Activated T-cell treated with anti-CD3 and anti-CD28 coated beads for 48 hours (primary cell): ENCODE results near the gene AHDC1.
"Not testable (repeated sequence)": the region's sequence is repeated elsewhere in the genome, so short reads cannot be mapped to it uniquely, and the experiment has no call there.

Source experiments
- DNase-seq: peaks from one replicate; pipeline ENCODE4 v3.0.0-alpha.2; 2020; ENCODE audit warnings: low read depth

Gene AHDC1

DNA sequence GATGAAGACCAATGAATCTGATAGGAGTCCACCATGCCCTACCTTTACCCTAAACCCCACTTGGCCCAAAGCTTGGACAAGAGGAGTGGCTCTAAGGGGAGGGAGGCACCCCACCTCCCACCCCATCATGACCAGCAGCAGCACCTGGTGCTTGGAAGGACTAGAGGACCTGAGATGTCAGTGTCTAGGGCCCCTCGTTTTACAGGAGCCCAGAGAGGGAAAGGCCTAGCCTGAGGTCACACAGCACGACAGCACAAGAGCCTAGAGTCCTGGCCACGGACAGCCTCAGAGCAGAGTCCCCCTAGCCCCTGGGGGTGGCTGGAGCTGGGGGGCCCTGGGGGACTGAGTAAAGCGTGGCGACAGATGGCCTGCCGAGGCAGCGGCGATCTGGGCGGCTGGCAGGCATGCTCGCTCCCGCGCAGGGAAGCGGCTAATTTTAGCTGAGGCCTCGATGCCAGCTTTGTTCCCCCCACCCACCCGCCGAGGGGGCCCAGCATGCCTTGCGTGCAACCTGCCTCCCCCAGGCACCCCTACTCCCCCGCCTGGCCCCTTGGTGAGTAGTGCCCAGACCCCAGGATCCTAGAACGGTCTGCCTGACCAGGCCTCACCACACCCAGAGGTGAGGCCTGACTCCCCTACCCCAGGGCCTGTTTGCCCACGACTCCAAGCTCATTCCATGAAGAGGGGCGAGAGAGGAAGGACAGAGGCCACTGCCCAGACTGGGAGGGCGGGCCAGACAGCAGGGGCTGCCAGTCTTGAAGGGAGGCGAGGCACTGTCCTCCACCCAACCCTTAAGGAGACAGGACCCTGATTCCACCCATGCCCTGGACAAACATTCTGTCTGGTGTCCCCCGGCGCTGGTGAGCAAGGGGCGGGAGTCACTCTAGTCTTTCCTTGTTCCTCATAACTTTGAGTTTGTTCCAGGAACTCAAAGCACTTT, 39.0 kb downstream of the AHDC1 start:
- no peak for DNase-seq

DNA sequence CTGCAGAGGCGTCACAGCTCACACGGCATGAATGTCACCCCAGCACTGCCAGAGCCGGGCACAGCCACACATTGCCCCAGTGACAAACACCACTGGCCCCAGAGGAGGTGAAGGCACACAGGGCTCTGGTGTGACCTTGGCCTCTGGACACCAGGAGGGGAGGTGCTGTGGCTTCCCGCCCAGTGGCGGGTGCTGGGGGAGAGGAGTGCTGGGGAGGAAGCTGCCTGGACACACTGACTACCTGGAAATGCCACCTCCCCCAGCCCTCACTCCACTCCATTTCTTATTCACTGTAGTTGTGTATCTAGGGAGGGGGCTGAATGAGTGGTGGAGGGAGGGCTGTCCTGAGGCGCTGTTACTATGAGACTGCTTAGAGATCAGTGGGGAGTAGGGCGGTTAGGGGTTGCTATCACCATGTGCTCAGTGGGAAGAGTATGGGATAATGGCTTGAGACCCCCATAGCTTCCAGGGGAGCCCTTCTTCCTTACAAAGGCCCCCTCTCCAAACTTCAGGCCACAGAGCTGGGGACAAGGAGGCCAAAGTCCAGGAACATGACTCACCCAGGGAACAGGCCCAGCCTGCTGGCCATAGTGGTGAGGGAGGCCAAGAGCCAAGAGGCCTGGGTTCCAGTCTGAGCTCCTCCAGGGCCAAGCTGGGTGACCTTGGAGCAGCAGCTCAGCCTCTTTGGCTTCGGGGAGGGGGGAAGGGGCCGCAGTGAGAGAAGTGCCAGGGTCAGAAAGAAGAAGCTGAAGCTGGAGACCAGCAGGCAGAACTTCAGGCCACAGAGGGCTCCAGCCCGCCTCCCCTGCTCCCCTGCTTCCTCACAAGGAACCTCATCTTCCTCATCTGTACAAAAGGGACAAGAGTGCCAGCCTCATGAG, 40.1 kb downstream of the AHDC1 start:
- DNase-seq: no peak

DNA sequence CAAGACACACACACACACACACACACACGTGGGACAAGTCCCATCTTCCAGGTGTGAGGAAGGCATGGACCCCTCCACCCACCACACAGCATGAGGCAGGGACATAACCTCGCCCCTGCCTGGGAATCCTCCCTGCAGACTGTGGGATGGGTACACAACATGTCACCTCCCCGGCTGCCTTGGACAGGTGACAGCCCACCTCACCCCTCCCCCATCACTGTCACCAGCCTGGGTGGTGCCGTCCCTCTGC, 40.7 kb downstream of the AHDC1 start:
- no peak for DNase-seq

DNA sequence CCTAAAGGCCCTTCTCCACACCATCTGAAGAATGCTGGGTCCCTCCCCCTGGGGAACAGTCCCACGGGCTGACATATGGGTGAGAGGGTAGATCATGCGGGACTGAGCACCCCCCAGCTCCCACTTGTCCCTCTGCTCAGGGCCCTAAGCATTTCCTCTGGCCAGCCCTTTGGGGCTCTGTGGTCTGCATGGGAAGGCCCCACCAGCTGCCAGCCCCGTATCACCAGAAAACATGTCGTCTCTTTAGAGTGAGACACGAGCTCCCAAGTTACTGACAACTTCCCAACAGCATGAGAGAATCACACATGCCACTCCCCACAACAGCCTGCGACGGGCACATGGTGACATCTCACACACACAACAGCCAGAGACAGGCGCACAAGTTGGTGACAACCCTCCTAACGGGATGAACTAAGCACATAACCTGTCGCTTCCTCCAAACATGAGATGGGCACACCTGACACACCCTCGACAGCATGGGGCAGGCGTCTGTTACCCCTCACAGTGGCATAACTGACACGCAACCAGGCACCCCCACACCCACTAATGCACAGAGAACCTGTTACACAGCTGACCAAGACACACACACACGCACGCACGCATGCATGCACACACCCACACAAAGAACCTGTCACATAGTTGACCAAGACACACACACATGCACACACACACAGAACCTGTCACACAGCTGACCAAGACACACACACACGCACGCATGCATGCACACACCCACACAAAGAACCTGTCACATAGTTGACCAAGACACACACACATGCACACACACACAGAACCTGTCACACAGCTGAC, 41.2 kb downstream of the AHDC1 start:
- DNase-seq: no peak

DNA sequence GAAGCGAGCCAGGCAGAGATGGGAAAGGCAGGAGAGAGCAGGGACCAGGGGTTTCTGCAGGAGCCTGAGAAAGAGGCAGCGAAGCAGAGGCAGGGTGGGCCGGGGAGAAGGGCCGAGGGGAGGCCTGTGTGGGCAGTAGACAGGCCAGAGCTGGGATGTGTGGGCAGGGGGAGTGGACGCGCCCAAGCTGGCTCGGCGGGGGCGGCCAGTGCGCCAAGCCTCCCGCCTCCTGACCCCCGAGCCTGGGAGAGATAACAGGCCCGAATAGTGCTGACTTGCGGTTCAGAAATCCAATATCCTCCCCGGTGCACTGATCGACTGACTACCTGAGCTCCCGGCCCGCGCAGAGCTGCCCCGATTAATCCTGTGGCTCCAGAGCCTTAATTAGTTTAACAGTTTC, 41.9 kb downstream of the AHDC1 start:
- no peak for DNase-seq

DNA sequence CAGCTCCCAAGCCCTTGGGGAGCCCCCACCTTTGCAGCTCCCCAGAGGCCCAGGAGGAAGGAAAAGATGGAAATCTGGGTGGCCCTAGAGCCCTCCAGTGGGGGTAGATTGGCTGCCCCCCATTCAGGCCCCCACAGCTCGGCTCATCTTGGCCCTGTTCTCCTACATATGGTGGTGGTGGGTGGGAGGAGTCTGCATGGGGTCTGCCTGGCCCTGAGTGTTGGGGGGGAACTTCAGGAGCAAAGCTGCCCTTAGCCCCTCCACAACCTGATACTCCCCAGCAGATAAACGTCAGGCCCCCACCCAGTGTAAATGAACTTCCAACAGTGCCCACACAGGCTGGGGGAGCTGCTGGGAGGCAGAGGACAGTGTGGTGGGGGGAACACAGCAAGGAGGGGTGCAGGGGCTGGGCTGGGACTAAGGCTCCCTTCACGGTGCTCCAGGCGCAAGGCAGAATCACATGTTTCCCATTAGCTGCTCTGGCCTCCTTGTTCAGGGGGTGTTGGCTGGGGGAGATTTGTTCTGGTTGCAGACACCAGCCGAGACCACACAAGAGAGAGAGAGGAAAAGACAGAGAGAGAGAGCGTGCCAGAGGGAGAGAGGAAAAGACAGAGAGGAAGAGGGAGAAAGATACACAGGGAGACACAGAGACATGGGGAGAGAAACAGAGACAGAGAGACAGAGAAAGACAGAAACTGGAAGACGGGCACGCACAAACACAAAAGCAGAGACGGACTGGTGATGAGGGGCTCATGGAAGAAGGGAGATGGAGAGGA, 42.6 kb downstream of the AHDC1 start:
- DNase-seq: no peak

DNA sequence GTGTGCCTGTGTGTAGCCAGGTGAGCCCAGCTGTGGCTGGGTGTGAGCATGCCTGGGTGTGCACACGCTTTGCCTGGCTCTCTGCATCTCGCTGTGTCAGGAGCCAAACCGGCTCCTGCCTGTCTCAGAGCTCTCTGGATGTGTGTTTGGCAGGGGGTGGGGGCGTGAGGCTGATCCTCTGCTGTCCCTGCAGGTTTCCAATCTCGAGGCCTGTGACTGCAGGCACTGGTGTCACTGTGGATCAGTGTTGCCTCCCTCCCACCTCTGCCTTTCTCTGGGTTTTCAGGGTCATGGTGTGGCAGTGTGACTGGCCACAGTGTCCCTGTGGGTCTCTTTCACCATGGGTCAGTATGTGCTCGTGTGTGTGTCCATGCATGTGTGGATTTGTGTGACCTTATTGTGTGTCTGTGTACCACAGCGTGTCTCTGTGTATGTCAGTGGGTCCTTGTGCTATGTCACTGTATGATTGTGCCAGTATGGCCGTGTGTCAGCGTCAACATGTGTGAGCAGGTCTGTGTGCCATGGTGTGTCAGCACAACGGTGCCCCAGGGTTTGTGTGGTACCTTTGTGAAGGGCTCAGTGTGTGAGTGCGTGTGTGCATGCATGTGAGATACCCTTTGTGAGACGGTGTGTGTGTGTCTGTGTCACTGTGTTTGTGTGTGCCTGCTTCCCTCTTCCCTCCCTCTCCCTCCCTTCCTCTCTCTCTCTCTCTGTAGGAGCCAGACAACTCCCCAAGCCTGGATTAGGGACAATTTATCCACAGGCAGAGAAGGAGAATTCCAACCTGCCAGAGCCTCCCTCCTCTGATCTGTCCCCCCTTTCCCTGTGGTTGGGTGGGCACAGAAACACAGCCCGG, 43.4 kb downstream of the AHDC1 start:
- no peak for DNase-seq

DNA sequence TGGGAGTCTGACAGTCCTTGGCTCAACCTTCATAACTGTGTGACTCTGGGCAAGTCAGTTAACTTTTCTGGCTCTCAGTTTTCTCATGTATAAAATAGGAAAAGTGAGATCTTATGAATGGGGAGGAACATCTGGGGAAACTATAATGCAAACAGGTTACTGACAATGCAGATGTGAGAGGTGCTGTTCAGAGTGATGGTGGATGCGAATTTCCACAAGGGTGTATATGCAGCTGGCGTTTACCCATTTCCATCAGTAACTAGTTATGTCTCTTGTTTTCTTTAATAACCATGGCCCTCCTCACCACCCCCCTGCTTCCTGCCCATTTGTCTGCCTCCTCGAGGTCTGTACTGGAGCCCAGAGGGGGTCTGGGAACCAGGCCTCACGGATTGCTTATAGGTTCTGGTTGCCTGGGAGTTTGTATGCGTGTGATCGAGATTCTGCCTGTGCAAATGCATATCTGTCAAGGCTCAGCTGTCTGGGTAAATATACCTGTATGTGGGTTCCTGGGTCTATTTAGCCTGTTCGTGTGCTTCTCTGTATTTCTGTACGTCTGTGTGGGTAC, 44.4 kb downstream of the AHDC1 start:
- DNase-seq: no peak

DNA sequence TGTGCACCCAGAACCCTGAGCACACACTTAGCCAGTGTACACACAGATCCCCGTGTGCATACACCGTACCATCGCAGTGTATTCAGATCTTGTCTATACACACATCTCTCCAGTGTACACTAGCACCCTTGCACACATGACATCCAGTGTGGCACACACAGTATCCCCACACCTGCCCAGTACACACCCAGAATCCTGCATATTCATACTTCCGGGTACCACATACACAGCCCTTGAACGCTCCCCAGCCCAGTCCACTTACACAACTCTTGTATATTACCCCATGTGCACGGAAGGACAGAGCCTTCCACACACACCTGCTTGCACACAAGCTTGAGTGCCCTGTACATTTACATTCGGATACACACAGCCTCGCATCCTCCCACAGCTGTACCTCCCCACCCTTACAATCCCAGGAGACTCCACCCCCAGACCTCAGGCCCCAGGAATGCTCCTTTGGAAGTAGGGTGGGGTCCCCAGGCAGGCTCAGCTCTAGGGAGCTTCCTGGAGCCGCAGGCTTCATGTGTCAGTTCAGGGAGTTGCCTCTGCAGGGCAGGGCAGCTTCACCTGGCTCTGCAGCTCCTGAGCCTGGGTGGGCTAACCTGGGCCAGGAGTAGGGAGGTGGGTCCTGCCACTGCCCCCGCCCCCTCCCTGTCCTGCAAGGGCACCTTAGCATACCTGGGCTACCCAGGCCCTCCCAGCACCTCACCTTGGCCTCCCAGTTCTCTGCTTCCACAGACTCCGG, 46.2 kb downstream of the AHDC1 start:
- DNase-seq: no peak

DNA sequence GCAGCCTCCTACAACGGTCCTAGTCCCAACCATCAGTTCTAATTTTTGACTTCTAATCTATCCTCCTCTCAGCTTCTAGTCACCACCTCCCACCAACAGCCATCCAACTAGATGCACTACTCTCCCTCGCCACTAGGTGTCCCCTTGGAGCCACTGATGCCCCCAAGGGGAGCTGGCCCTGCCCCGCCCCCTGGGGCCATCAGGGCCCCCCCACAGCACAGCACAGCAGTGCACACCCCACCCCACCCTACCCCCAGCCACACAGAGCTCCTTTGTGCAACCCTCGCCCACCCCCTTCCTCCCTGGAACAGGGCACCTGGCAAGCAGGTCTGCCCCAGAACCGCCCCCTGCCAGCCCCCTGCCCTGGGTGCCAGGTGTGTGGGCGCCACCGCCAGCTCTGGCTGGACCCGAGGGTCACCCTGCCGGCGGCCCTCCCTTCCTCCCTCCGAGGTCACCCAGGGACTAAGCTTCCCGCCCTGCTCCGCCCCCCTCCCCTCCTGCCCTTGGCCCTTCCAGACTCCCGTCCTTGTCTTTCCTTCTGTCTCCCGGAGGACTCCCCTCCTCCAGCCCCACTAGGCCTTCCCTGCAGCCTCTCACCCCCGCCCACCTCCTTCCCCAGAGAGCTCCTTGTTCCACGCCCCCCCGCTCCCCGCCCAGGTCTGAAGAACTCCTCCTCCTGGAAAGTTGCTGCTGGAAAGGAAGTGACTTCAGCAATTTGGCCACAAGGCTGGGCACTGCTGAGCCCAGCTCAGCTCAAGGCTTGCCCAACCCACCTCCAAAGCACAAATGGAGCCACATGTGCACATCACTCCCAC, 47.0 kb downstream of the AHDC1 start:
- peak; percentile 69 for DNase-seq

DNA sequence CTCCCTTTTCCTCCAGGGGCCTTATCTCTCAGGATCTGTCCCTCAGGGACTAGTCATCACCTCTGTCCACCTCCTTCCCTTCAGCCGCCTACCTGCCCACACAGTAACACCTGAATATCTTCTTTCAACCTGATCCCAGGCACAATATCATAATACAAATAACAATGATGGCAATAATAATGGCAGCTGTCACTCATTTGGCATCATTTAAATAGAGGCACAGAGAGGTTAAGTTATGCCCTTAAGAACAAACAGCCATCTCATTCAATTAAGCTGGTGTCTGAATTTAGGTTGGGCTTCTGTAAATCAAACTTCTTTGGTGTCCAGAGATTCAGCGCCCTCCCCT, 47.5 kb downstream of the AHDC1 start:
- no peak for DNase-seq

DNA sequence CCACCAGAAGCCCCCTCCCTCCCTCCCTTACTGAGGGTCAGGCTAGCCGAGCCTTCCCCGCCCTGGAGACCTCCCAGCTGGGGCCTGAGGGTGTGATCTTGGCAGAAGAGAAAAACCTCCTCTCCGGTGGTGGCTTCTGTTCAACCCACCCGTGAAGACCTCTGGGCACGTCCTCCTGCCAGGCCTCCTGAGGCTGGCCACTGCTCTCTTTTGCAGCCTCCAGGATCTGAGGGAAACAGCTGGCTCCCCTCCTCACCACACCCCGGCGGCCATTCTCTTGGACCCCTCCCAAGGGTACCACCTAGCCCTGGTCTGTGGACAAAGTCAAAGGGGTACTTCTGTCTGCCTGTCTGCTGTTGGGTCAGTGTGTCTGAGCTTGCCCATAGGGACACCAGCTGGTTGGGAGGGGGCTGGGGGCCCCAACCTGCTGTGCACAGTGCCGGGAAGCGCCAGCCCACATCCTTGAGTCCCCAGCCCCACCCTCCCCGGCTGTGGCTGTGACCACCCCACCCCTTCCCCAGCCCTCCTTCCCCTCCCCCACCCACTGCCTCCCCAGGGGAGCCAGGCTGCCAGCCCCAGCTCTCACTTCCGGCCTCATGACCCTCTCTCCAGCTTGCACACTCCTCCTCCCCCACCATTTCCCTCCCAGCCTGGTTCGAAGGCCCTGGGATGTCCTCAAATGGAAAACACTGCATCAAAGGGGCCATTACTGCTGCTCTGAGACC, 48.1 kb downstream of the AHDC1 start:
- DNase-seq: no peak

DNA sequence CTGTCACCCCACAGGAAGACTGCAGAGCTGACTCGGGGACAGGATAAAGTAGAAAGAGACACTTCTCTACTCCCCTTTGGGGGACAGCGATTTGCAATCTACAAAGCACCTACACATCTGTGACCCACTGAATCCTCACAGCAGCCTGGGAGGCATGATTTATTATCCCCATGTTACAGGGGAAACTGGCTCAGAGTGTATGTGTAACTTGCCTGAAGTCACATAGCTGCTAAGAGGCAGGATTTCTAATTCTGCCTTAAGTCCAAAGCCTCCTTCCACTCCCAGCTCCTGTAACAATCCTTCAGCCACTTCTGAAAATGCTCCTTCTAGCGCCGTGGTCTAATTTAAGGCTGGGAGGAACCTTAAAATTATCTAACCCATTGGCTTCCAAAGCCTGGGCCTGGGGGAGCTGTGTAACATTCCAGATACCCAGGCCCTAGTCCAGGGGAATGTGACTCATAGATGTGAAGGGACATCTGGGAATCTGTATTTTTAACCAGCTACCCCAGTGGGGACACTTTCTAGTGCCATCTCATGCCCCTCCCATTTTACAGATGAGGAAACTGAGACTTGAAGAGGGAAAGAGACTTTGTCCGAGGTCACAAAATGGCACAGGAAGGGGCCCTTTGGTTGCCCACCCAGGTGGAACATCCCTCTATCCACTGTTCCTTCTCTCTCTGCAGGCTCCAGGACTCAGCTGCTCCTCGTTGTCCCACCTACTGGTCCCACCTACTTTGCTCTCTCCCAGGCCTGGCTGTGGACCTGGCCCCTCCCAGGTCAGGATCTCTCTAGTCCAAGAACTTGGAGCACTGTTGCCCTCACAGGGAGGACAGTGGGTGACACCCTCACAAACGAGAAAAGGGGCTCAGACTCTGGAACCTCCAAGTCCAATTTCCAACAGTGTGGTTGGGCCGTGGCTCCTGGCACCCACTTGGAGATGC, 48.9 kb downstream of the AHDC1 start:
- DNase-seq: no peak

DNA sequence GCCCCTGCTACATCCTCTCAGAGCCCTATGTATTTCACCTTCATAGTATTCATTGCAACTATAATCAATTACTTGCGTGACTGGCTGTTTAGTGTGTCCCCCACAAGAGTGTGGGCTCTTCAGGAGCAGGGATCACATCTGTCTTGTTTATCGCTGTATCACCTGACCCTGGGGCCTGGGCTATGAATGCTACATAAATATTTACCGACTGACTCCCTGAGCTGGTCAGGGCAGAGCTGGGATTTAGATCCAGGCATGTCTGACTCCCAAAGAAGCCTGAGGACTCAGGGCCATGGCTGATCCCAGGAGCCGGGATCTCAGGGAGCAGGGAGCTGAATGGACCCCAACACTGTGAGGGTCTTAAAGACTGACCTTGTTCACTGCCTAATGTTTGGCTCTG, 49.7 kb downstream of the AHDC1 start:
- no peak for DNase-seq

DNA sequence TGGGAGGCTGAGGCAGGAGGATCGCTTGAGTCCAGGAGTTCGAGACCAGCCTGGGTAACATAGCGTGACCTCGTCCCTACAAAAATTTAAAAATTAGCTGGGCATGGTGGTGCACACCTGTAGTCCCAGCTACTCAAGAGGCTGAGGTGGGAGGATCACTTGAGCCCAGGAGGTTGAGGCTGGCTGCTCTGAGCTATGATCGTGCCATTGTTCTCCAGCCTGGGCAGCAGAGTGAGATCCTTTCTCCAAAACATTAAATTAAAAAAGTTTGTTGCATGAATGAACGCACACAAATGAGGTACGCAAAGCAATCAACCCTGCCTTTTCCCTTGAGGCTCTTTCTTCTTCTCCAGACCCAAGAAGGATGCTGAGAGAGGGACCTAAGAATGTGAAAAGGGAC, 50.1 kb downstream of the AHDC1 start:
- DNase-seq: not testable (repeated sequence)

DNA sequence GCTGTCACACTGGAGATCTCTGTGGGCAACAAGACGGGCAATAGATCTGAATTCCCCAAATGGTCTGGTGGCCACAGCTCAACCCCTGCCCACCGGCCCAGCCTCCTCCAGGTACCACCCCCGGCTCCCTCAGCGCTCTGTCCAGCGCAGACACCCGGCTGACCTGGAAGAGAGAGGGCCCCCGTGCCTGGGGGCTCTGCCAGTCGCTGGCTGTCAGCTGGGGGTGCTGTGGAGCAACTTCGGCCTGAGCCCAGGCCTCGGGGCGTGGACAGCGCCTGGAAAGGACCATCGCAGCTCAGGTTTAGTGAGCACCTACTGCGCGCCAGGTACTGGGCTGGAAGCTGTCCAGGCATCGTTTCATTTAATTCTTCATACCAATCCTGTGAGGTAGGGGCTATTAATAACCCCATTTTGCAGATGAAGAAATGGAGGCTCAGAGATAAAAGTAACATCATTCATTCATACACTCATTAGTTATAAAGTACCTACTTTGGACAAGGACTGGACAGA, 51.0 kb downstream of the AHDC1 start:
- no peak for DNase-seq

DNA sequence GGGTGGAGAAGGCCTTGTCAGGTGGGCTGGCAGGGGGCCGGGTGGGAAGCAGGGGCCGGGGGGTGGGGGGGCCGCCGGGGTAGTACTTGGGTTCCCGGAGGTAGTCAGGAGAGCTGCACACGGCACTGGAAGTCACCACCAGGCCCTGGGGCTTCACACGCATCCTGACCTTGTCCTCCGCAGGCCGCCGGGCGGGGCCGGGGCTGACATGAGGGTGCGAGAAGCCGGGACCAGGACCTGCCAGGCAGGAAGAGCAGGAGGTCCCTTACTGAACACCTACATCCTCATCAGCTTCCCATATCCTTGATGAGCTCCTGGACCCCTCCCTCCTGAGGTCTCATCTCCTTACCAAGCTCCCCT, 52.0 kb downstream of the AHDC1 start:
- no peak for DNase-seq
